HepG2 (cell line): ENCODE results near the gene SRRM4. TPM values are rescaled to one million over a fixed set of nuclear protein-coding genes. Genes with fewer than 3 reads are reported as not detected.
A peak's percentile ranks its signal among the peaks of the same experiment; 100 is the strongest.

Source experiments
- BCL6 ChIP-seq: IDR thresholded peaks from 2 replicates; pipeline ENCODE4 v1.6.1; 2016; ENCODE audit warnings: missing genetic modification reagents, missing compliant biosample characterization
- BORCS8-MEF2B ChIP-seq: sonication (generic); formaldehyde crosslinking; IDR thresholded peaks from 2 replicates; pipeline ENCODE4 v1.8.0; 2022; ENCODE audit warnings: mild to moderate bottlenecking, missing genetic modification reagents
- GATAD2A ChIP-seq: IDR thresholded peaks from 2 replicates; pipeline ENCODE4 v1.6.1; 2016
- RFX5 ChIP-seq: IDR thresholded peaks from 2 replicates; pipeline ENCODE4 v1.6.1; 2011; ENCODE audit warnings: low read depth, low read length, improper control_type of control experiment
- SRY ChIP-seq: sonication (generic); formaldehyde crosslinking; IDR thresholded peaks from 2 replicates; pipeline ENCODE4 v1.8.0; 2022; ENCODE audit warnings: mild to moderate bottlenecking, missing genetic modification reagents
- WIZ ChIP-seq: sonication (generic); formaldehyde crosslinking; IDR thresholded peaks from 2 replicates; pipeline ENCODE4 v1.5.1; 2020; ENCODE audit warnings: mild to moderate bottlenecking, missing genetic modification reagents
- ZBTB3 ChIP-seq: sonication (generic); formaldehyde crosslinking; IDR thresholded peaks from 2 replicates; pipeline ENCODE4 v1.4.0; 2020; ENCODE audit warnings: low read depth, mild to moderate bottlenecking, moderate library complexity, missing genetic modification reagents, borderline replicate concordance
- ZFP36L2 ChIP-seq: sonication (generic); formaldehyde crosslinking; IDR thresholded peaks from 2 replicates; pipeline ENCODE4 v1.4.0; 2020; ENCODE audit warnings: missing genetic modification reagents
- ZNF530 ChIP-seq: sonication (generic); formaldehyde crosslinking; IDR thresholded peaks from 2 replicates; pipeline ENCODE4 v1.5.0; 2020; ENCODE audit warnings: low read depth, mild to moderate bottlenecking, missing genetic modification reagents
- ZNF772 ChIP-seq: sonication (generic); formaldehyde crosslinking; IDR thresholded peaks from 2 replicates; pipeline ENCODE4 v1.5.0; 2020; ENCODE audit warnings: mild to moderate bottlenecking, missing genetic modification reagents
- ZSCAN21 ChIP-seq: sonication (generic); formaldehyde crosslinking; IDR thresholded peaks from 2 replicates; pipeline ENCODE4 v1.8.0; 2022; ENCODE audit warnings: mild to moderate bottlenecking, missing genetic modification reagents, moderate library complexity, borderline replicate concordance
- polyA plus RNA-seq, 8 experiments: library from polyadenylated mRNA; depleted of rRNA in 3 of 8; stranded (reverse) in 7 of 8; unstranded in 1 of 8; fragments of >200 nt; fragmentation: Illumina TruSeq in 4 of 8; extraction: Trizol in 4 of 8; gene quantifications; 2 replicates each; pipeline versions ENCODE4 v1.2.1 to v1.2.3, GENCODE V29; 2011 to 2016; ENCODE audit warnings: low read depth in 4 of 8, missing spikeins in 1 of 8, mixed read lengths in 1 of 8; ENCODE audit not compliant: insufficient read depth in 1 of 8
- total RNA-seq, 5 experiments: library from RNA; depleted of rRNA; stranded (reverse); fragments of >200 nt; fragmentation: Illumina TruSeq; extraction: Trizol; gene quantifications; 2 replicates each; pipeline ENCODE4 v1.2.3, GENCODE V29; 2016; ENCODE audit warnings: low read depth in 1 of 5
- TF ChIP-seq, protein P1 (sequence below): sonication (generic); formaldehyde crosslinking; IDR thresholded peaks from 2 replicates; pipeline ENCODE4 v1.5.1; 2020; ENCODE audit warnings: mild to moderate bottlenecking, missing genetic modification reagents
- TF ChIP-seq, protein P2 (sequence below): sonication (generic); formaldehyde crosslinking; IDR thresholded peaks from 2 replicates; pipeline ENCODE4 v1.8.1; 2023; ENCODE audit warnings: mild to moderate bottlenecking, missing genetic modification reagents, borderline replicate concordance
- TF ChIP-seq, protein P3 (sequence below): sonication (generic); formaldehyde crosslinking; IDR thresholded peaks from 2 replicates; pipeline ENCODE4 v1.8.1; 2023; ENCODE audit warnings: missing genetic modification reagents, inconsistent platforms, borderline replicate concordance
- TF ChIP-seq, protein P4 (sequence below): sonication (generic); formaldehyde crosslinking; IDR thresholded peaks from 2 replicates; pipeline ENCODE4 v1.5.1; 2020; ENCODE audit warnings: mild to moderate bottlenecking, missing genetic modification reagents, borderline replicate concordance
- TF ChIP-seq, protein P5 (sequence below): IDR thresholded peaks from 2 replicates; pipeline ENCODE4 v1.6.1; 2016; ENCODE audit warnings: low read depth

SRRM4 gene
- total and polyA plus RNA-seq, 2 of the 13 experiments (the other 11 are each of a cell fraction or from before 2014, with no cell fraction given) = not detected

DNA sequence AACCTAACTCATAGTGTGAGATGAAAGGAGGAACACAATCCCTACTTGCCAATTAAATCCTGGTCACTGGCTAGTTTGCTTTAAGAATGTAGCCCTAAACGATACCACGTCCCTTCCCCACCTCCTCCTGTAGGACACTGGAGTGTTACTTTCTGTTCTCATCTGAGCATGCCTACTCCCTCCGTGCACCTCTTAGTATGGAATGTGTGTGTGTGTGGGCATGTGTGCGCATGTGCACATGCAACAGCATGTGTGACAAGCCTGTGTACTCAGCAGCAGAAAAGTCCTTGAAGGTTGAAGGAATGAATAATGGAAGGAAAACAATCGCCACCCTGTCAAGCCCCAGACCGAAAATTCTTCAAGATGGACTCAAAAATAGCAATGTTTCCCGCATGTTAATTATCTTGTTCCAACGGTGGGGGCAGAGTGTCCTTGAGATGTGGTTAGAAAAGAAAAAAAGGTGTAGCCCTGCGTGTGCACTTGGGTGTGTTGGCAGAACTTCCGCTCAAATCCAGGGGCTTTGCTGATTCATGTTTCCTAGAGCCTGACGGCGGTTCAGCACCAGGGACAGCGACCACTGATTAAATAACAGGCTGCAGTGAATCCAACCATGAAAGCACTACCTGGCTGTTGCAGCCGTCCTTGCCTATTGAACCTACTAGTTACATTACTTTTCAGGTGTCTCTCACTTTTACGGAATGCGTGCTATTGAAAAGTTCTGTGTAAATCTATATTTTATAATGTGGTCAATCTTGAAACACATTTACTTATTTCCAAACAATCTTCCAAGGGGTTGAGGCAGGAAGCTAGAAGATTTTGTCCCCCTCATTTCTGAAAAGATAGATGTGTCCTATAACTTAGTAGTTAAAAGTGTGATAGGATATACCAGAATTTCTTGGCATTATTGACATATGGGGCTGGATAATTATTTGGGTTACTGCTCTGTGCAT, 79.8 kb downstream of the SRRM4 start (continued):
- TF ChIP-seq ZSCAN21 (peak; percentile 50; the same call in 1 of the 2 replicates), RFX5 (no peak), SRY (CRISPR knock-in tag) (peak; percentile 53; the same call in 1 of the 2 replicates), WIZ (CRISPR knock-in tag) (peak; percentile 96), ZFP36L2 (CRISPR knock-in tag) (peak; percentile 88; the same call in 1 of the 2 replicates), ZNF530 (CRISPR knock-in tag) (no peak), BORCS8-MEF2B (CRISPR knock-in tag) (peak; percentile 79; the same call in 1 of the 2 replicates), BCL6 (CRISPR knock-in tag) (peak; percentile 33; the same call in 1 of the 2 replicates), GATAD2A (CRISPR knock-in tag) (0 out of 2 replicates have a peak, but pooled peaks have one; percentile 21), ZBTB3 (CRISPR knock-in tag) (no peak), ZNF772 (CRISPR knock-in tag) (peak; percentile 57; the same call in 1 of the 2 replicates)
- TF ChIP-seq, protein P1, sequence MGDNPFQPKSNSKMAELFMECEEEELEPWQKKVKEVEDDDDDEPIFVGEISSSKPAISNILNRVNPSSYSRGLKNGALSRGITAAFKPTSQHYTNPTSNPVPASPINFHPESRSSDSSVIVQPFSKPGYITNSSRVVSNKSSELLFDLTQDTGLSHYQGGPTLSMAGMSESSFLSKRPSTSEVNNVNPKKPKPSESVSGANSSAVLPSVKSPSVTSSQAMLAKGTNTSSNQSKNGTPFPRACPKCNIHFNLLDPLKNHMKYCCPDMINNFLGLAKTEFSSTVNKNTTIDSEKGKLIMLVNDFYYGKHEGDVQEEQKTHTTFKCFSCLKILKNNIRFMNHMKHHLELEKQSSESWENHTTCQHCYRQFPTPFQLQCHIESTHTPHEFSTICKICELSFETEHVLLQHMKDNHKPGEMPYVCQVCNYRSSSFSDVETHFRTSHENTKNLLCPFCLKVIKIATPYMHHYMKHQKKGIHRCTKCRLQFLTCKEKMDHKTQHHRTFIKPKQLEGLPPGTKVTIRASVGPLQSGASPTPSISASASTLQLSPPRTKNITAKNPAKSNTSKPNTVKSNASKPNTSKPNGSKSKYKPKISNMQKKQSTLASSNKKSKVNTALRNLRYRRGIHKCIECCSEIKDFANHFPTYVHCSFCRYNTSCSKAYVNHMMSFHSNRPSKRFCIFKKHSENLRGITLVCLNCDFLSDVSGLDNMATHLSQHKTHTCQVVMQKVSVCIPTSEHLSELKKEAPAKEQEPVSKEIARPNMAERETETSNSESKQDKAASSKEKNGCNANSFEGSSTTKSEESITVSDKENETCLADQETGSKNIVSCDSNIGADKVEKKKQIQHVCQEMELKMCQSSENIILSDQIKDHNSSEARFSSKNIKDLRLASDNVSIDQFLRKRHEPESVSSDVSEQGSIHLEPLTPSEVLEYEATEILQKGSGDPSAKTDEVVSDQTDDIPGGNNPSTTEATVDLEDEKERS (CRISPR knock-in tag) = 0 out of 2 replicates have a peak, but pooled peaks have one; percentile 40
- TF ChIP-seq, protein P2, sequence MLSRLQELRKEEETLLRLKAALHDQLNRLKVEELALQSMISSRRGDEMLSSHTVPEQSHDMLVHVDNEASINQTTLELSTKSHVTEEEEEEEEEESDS (CRISPR knock-in tag) = peak; percentile 84; the same call in 1 of the 2 replicates
- TF ChIP-seq, protein P3, sequence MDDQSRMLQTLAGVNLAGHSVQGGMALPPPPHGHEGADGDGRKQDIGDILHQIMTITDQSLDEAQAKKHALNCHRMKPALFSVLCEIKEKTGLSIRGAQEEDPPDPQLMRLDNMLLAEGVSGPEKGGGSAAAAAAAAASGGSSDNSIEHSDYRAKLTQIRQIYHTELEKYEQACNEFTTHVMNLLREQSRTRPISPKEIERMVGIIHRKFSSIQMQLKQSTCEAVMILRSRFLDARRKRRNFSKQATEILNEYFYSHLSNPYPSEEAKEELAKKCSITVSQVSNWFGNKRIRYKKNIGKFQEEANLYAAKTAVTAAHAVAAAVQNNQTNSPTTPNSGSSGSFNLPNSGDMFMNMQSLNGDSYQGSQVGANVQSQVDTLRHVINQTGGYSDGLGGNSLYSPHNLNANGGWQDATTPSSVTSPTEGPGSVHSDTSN (CRISPR knock-in tag) = peak; percentile 48; the same call in 1 of the 2 replicates
- TF ChIP-seq, protein P4, sequence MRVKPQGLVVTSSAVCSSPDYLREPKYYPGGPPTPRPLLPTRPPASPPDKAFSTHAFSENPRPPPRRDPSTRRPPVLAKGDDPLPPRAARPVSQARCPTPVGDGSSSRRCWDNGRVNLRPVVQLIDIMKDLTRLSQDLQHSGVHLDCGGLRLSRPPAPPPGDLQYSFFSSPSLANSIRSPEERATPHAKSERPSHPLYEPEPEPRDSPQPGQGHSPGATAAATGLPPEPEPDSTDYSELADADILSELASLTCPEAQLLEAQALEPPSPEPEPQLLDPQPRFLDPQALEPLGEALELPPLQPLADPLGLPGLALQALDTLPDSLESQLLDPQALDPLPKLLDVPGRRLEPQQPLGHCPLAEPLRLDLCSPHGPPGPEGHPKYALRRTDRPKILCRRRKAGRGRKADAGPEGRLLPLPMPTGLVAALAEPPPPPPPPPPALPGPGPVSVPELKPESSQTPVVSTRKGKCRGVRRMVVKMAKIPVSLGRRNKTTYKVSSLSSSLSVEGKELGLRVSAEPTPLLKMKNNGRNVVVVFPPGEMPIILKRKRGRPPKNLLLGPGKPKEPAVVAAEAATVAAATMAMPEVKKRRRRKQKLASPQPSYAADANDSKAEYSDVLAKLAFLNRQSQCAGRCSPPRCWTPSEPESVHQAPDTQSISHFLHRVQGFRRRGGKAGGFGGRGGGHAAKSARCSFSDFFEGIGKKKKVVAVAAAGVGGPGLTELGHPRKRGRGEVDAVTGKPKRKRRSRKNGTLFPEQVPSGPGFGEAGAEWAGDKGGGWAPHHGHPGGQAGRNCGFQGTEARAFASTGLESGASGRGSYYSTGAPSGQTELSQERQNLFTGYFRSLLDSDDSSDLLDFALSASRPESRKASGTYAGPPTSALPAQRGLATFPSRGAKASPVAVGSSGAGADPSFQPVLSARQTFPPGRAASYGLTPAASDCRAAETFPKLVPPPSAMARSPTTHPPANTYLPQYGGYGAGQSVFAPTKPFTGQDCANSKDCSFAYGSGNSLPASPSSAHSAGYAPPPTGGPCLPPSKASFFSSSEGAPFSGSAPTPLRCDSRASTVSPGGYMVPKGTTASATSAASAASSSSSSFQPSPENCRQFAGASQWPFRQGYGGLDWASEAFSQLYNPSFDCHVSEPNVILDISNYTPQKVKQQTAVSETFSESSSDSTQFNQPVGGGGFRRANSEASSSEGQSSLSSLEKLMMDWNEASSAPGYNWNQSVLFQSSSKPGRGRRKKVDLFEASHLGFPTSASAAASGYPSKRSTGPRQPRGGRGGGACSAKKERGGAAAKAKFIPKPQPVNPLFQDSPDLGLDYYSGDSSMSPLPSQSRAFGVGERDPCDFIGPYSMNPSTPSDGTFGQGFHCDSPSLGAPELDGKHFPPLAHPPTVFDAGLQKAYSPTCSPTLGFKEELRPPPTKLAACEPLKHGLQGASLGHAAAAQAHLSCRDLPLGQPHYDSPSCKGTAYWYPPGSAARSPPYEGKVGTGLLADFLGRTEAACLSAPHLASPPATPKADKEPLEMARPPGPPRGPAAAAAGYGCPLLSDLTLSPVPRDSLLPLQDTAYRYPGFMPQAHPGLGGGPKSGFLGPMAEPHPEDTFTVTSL (CRISPR knock-in tag) = no peak
- TF ChIP-seq, protein P5, sequence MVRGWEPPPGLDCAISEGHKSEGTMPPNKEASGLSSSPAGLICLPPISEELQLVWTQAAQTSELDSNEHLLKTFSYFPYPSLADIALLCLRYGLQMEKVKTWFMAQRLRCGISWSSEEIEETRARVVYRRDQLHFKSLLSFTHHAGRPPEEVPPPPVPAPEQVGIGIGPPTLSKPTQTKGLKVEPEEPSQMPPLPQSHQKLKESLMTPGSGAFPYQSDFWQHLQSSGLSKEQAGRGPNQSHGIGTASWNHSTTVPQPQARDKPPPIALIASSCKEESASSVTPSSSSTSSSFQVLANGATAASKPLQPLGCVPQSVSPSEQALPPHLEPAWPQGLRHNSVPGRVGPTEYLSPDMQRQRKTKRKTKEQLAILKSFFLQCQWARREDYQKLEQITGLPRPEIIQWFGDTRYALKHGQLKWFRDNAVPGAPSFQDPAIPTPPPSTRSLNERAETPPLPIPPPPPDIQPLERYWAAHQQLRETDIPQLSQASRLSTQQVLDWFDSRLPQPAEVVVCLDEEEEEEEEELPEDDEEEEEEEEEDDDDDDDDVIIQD = peak; percentile 24; the same call in 1 of the 2 replicates
